ENCODE measurements around the gene FANCD2OS. TPM values are rescaled to one million over a fixed set of nuclear protein-coding genes. Genes with fewer than 3 reads are reported as not detected.
"Not testable (repeated sequence)": the region's sequence is repeated elsewhere in the genome, so short reads cannot be mapped to it uniquely, and the experiment has no call there.

Gene FANCD2OS
- total and polyA plus RNA-seq, 4 donors, result not detected

DNA sequence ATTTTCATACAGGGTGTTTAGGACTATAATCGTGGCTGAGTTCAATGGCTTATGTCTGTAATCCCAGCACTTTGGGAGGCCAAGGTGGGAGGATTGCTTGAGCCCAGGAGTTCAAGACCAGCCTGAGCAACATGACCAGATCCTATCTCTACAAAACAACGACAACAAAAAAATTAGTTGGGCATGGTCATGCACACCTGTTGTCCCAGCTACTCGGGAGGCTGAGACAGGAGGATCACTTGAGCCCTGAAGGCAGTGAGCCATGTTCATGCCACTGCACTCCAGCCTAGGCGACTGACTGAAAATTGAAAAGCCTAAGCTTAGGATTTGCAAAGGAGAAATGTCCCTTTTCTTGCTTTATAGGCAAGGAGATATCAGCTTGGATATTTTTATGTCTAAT lies 8.9 kb upstream of the FANCD2OS start:
- Histone ChIP-seq H3K4me3 (ENCODE audit: low read length in 2 of 2) (no peak overlapping the region), H3K36me3 (ENCODE audit: control insufficient read depth in 1 of 2, insufficient read depth in 2 of 2, low read length in 1 of 2) (no peaks in the 10 kb centered on the region), H3K27me3 (ENCODE audit: control insufficient read depth in 1 of 2, insufficient read depth in 2 of 2, low read length in 1 of 2) (no peaks in the 10 kb centered on the region), H3K4me1 (ENCODE audit: control insufficient read depth in 1 of 2, insufficient read depth in 2 of 2, low read length in 2 of 2) (no peaks in the 10 kb centered on the region), H3K9me3 (ENCODE audit: control insufficient read depth, low read length) (no peaks in the 10 kb centered on the region), H3K27ac (ENCODE audit: low read depth in 1 of 2, low read length in 2 of 2) (no peak overlapping the region)
- DNase-seq (no peak), ATAC-seq (ENCODE audit: low FRiP score) (no peak)
- 89 to 92% methylated on average over 4 of the region's 4 CpGs for WGBS, 2 donors
- intact Hi-C loops (cut with DNase I), result loop anchor here (5.0 to 10.0 kb wide), 2 partner anchors 92 to 110 kb away; partner anchors contain the start of gene FANCD2 (in 1 of the 2)

DNA sequence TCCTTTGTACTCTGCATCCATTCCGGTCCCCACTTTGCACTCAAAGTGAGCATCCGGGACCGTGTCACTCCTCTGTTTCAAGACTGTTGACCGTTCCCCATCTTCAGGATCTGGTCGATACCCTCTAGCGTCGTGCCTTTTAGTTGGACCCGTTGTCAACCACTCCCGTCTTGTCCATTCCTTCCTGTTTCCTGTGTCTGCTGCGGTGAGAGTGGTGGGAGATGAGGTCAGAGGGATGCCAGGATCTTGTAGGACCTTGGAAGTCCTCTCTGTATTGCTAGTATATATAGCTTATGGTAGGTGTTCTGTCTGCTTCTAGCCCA lies 8.0 kb upstream of the FANCD2OS start:
- intact Hi-C loops (cut with DNase I), result loop anchor here (5.0 to 10.0 kb wide), 2 partner anchors 91 to 111 kb away; partner anchors contain the start of gene FANCD2 (in 1 of the 2)
- Histone ChIP-seq H3K4me1 (ENCODE audit: control insufficient read depth in 1 of 2, insufficient read depth in 2 of 2, low read length in 2 of 2) (no peaks in the 10 kb centered on the region), H3K9me3 (ENCODE audit: control insufficient read depth, low read length) (no peaks in the 10 kb centered on the region), H3K27me3 (ENCODE audit: control insufficient read depth in 1 of 2, insufficient read depth in 2 of 2, low read length in 1 of 2) (no peaks in the 10 kb centered on the region), H3K27ac (ENCODE audit: low read depth in 1 of 2, low read length in 2 of 2) (no peak overlapping the region), H3K4me3 (ENCODE audit: low read length in 2 of 2) (peak overlapping the region; percentile 51 to 71), H3K36me3 (ENCODE audit: control insufficient read depth in 1 of 2, insufficient read depth in 2 of 2, low read length in 1 of 2) (no peaks in the 10 kb centered on the region)
- ATAC-seq (ENCODE audit: low FRiP score), result peak; percentile 32
- no peak for DNase-seq
- WGBS, 2 donors, result 0% methylated on average over 10 of the region's 10 CpGs

DNA sequence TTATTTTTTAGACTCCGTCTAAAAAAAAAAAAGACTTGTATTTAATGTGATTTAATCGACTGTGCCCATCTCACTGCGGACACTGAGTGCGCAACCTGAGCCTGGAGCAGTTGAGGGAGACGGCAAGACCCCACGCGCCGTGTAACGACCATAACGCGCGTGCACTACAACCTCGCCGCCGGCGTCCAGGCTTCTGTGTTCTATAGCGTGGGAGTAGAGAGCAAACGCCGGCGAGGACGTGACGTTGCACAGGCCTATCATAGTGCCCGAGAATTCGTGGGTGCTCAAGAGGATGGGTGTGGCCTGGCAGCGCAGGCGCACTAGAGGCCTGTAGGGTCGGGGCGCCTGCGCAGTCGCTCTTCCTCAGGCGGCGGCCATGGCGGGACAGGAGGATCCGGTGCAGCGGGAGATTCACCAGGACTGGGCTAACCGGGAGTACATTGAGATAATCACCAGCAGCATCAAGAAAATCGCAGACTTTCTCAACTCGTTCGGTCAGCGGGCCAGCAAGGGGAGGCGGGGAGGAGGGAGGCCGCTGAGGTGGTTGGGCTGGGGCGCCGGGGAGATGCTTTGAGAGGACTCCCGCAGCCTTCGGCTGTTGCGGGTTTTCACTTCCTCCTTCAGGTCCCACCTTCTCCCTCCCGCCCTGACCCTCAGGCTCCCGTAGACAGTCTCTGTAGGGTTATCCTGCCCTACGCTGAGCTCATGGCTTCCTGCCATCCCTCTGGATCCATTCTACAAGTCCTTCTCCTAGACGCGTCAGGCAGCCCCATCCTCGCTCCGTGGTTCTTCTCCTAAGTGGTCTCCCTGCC lies 7.5 kb upstream of the FANCD2OS start, which contains the start of gene BRK1:
Gene BRK1 (plus strand): TSS at position 350 of the 812 bp plus-strand sequence. CDS start 27 bp downstream, at position 377.
- peak within 1 kb of the TSS; percentile 63 to 71 for H3K4me3 ChIP-seq (ENCODE audit: low read length in 2 of 2)
- DNase-seq, result peak; percentile 97 to 98
- H3K27ac ChIP-seq (ENCODE audit: low read depth in 1 of 2, low read length in 2 of 2), result peak within 1 kb of the TSS in 1 of 2 donors; percentile 55
- no peaks in the 10 kb centered on the region for H3K9me3 ChIP-seq (ENCODE audit: control insufficient read depth, low read length)
- ATAC-seq (ENCODE audit: low FRiP score), result peak; percentile 100
- no peaks in the 10 kb centered on the region for H3K4me1 ChIP-seq (ENCODE audit: control insufficient read depth in 1 of 2, insufficient read depth in 2 of 2, low read length in 2 of 2)
- intact Hi-C loops (cut with DNase I), result loop anchor here (5.0 to 10.0 kb wide), 2 partner anchors 91 to 112 kb away; partner anchors contain the start of gene FANCD2 (in 1 of the 2)
- H3K36me3 ChIP-seq (ENCODE audit: control insufficient read depth in 1 of 2, insufficient read depth in 2 of 2, low read length in 1 of 2), result no peaks in the 10 kb centered on the region
- H3K27me3 ChIP-seq (ENCODE audit: control insufficient read depth in 1 of 2, insufficient read depth in 2 of 2, low read length in 1 of 2), result no peaks in the 10 kb centered on the region
- 1% methylated on average over 54 of the region's 54 CpGs for WGBS, 2 donors

DNA sequence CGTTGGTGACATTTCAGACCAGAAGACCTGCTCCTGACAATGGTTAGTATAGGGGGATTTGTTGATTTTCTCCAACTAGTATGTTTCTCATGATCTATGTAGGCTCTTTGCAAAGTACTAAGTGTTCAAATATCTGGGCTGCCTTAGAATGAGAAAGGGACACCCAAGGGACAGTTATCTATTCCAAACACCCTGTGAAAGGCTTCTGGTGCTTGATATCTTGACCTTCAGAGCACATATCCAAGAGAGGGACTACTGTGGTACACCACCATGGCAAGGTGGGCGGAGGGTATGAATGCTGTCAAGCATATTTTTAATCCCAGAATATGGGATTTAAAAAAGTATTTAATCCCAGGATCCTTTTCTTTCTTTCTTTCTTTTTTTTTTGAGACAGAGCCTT lies 1.1 kb downstream of the FANCD2OS start:
- no peaks in the 10 kb centered on the region for H3K27me3 ChIP-seq (ENCODE audit: control insufficient read depth in 1 of 2, insufficient read depth in 2 of 2, low read length in 1 of 2)
- ATAC-seq (ENCODE audit: low FRiP score) (no peak), DNase-seq (no peak)
- H3K27ac ChIP-seq (ENCODE audit: low read depth in 1 of 2, low read length in 2 of 2), result no peak overlapping the region
- no peak overlapping the region for H3K4me3 ChIP-seq (ENCODE audit: low read length in 2 of 2)
- WGBS, 2 donors, result 77 to 86% methylated on average over 2 of the region's 2 CpGs
- intact Hi-C loops (cut with DNase I), result no loop called here
- H3K4me1 ChIP-seq (ENCODE audit: control insufficient read depth in 1 of 2, insufficient read depth in 2 of 2, low read length in 2 of 2), result no peaks in the 10 kb centered on the region
- H3K9me3 ChIP-seq (ENCODE audit: control insufficient read depth, low read length), result no peaks in the 10 kb centered on the region
- no peaks in the 10 kb centered on the region for H3K36me3 ChIP-seq (ENCODE audit: control insufficient read depth in 1 of 2, insufficient read depth in 2 of 2, low read length in 1 of 2)

DNA sequence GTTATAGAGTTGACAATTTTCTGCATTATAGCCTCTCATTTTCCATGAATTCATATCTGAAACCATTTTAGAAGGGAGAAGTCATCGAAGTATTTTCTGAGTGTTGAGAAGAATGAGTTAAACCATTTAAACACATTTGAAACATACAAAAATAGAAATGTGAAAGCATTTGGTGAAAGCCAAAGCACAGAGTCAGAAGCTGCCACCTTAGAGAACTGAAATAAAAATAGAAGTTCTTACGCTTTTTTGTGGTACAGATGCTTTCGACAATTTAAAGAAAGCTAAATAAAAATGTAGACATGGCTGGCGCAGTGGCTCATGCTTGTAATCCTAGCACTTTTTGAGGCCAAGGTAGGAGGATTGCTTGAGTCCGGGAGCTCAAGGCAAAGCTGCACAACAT lies 9.0 kb downstream of the FANCD2OS start:
- 41 to 48% methylated on average over 5 of the region's 5 CpGs for WGBS, 2 donors
- no peak overlapping the region for H3K27ac ChIP-seq (ENCODE audit: low read depth in 1 of 2, low read length in 2 of 2)
- H3K4me3 ChIP-seq (ENCODE audit: low read length in 2 of 2), result no peak overlapping the region
- no peaks in the 10 kb centered on the region for H3K27me3 ChIP-seq (ENCODE audit: control insufficient read depth in 1 of 2, insufficient read depth in 2 of 2, low read length in 1 of 2)
- intact Hi-C loops (cut with DNase I), result no loop called here
- H3K9me3 ChIP-seq (ENCODE audit: control insufficient read depth, low read length), result no peaks in the 10 kb centered on the region
- H3K4me1 ChIP-seq (ENCODE audit: control insufficient read depth in 1 of 2, insufficient read depth in 2 of 2, low read length in 2 of 2), result no peaks in the 10 kb centered on the region
- ATAC-seq (ENCODE audit: low FRiP score) (no peak), DNase-seq (no peak)
- no peaks in the 10 kb centered on the region for H3K36me3 ChIP-seq (ENCODE audit: control insufficient read depth in 1 of 2, insufficient read depth in 2 of 2, low read length in 1 of 2)

DNA sequence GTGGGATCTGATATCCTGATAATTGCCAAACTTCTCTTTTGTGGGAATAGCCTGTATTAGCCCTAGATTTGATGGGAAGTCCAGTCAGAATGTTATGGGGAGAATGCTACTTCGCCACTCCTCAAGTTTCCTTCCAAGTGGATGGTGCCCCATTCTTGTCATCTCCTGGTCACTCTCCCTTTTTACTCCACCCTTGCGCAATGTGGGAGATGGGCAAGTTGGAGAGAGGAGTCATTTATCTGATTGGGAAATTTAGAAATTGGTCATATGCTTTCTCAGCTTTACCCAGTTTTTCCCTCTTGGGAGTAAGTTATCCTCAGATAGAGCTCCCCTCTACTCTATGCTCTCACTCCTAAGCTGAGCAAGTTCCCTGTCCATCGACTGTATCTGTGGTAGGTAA lies 14.4 kb downstream of the FANCD2OS start:
- DNase-seq (no peak), ATAC-seq (ENCODE audit: low FRiP score) (no peak)
- H3K27me3 ChIP-seq (ENCODE audit: control insufficient read depth in 1 of 2, insufficient read depth in 2 of 2, low read length in 1 of 2), result no peaks in the 10 kb centered on the region
- no peaks in the 10 kb centered on the region for H3K9me3 ChIP-seq (ENCODE audit: control insufficient read depth, low read length)
- no peaks in the 10 kb centered on the region for H3K4me1 ChIP-seq (ENCODE audit: control insufficient read depth in 1 of 2, insufficient read depth in 2 of 2, low read length in 2 of 2)
- H3K36me3 ChIP-seq (ENCODE audit: control insufficient read depth in 1 of 2, insufficient read depth in 2 of 2, low read length in 1 of 2), result no peaks in the 10 kb centered on the region
- no peak overlapping the region for H3K27ac ChIP-seq (ENCODE audit: low read depth in 1 of 2, low read length in 2 of 2)
- H3K4me3 ChIP-seq (ENCODE audit: low read length in 2 of 2), result no peak overlapping the region
- intact Hi-C loops (cut with DNase I), result no loop called here
- WGBS, 2 donors, result 95 to 97% methylated on average over 3 of the region's 3 CpGs

DNA sequence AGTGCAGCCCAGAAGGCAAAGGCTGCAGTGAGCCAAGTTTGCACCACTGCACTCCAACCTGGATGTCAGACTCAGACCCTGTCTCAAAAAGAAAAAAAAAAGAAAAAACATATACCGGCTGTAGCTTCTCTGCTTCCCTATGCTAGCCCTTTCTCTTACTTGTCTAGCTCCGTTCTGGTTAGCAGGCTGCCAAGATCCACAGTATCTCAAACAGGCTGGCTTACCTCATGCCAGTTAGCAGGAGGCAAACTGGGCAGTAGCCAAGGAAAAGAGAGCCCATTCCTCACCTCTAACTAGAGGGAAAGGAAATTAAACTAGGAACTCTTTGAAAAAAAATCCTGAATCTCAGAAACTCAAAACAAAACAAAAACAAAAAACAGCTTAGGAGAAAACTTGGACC lies 16.7 kb downstream of the FANCD2OS start:
- intact Hi-C loops (cut with DNase I); H3K27me3 ChIP-seq (ENCODE audit: control insufficient read depth in 1 of 2, insufficient read depth in 2 of 2, low read length in 1 of 2); H3K27ac ChIP-seq (ENCODE audit: low read depth in 1 of 2, low read length in 2 of 2); H3K36me3 ChIP-seq (ENCODE audit: control insufficient read depth in 1 of 2, insufficient read depth in 2 of 2, low read length in 1 of 2); H3K4me1 ChIP-seq (ENCODE audit: control insufficient read depth in 1 of 2, insufficient read depth in 2 of 2, low read length in 2 of 2); DNase-seq; H3K9me3 ChIP-seq (ENCODE audit: control insufficient read depth, low read length); H3K4me3 ChIP-seq (ENCODE audit: low read length in 2 of 2); ATAC-seq (ENCODE audit: low FRiP score): not testable (repeated sequence)
- WGBS, 2 donors, result 11 to 20% methylated on average over 1 to 2 of the region's 2 CpGs

DNA sequence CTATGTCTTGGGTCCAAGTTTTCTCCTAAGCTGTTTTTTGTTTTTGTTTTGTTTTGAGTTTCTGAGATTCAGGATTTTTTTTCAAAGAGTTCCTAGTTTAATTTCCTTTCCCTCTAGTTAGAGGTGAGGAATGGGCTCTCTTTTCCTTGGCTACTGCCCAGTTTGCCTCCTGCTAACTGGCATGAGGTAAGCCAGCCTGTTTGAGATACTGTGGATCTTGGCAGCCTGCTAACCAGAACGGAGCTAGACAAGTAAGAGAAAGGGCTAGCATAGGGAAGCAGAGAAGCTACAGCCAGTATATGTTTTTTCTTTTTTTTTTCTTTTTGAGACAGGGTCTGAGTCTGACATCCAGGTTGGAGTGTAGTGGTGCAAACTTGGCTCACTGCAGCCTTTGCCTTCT lies 17.3 kb downstream of the FANCD2OS start:
- DNase-seq; H3K36me3 ChIP-seq (ENCODE audit: control insufficient read depth in 1 of 2, insufficient read depth in 2 of 2, low read length in 1 of 2): not testable (repeated sequence)

DNA sequence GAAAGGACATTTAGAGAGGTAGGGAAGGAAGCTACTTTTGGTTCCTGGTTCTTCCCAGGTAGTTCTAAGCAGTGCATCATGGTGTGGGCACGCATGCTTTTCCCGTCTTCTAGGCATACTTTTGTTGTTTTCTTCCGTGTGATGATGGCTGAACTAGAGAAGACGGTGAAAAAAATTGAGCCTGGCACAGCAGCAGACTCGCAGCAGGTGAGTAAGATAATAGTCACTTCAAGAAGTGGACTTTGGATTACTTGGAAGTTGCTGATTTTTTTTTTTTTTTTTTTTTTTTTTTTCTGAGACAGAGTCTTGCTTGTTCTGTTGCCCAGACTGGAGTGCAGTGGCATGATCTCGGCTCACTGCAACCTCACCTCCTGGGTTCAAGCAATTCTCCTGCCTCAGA lies 17.9 kb downstream of the FANCD2OS start:
- H3K27ac ChIP-seq (ENCODE audit: low read depth in 1 of 2, low read length in 2 of 2), result no peak overlapping the region
- no peaks in the 10 kb centered on the region for H3K36me3 ChIP-seq (ENCODE audit: control insufficient read depth in 1 of 2, insufficient read depth in 2 of 2, low read length in 1 of 2)
- no peaks in the 10 kb centered on the region for H3K4me1 ChIP-seq (ENCODE audit: control insufficient read depth in 1 of 2, insufficient read depth in 2 of 2, low read length in 2 of 2)
- H3K4me3 ChIP-seq (ENCODE audit: low read length in 2 of 2), result no peak overlapping the region
- H3K9me3 ChIP-seq (ENCODE audit: control insufficient read depth, low read length), result no peaks in the 10 kb centered on the region
- no peak for DNase-seq
- no peak for ATAC-seq (ENCODE audit: low FRiP score)
- no peaks in the 10 kb centered on the region for H3K27me3 ChIP-seq (ENCODE audit: control insufficient read depth in 1 of 2, insufficient read depth in 2 of 2, low read length in 1 of 2)
- WGBS, 2 donors, result 84 to 88% methylated on average over 6 of the region's 6 CpGs
- intact Hi-C loops (cut with DNase I), result no loop called here

More for the DNA sequence above, 17.3 kb downstream of the FANCD2OS start:
- H3K27ac ChIP-seq (ENCODE audit: low read depth in 1 of 2, low read length in 2 of 2); ATAC-seq (ENCODE audit: low FRiP score); H3K4me1 ChIP-seq (ENCODE audit: control insufficient read depth in 1 of 2, insufficient read depth in 2 of 2, low read length in 2 of 2); H3K4me3 ChIP-seq (ENCODE audit: low read length in 2 of 2); H3K27me3 ChIP-seq (ENCODE audit: control insufficient read depth in 1 of 2, insufficient read depth in 2 of 2, low read length in 1 of 2); H3K9me3 ChIP-seq (ENCODE audit: control insufficient read depth, low read length); intact Hi-C loops (cut with DNase I): not testable (repeated sequence)
- WGBS, 2 donors, result 14% methylated on average over 1 of the region's 1 CpG; no CpG with 5 or more reads in 1 of the 2 donors
